GM12878 (cell line): Measurements from ENCODE around the gene RANBP17. TPM values are rescaled to one million over a fixed set of nuclear protein-coding genes. Genes with fewer than 3 reads are reported as not detected.

ENCODE experiments used
- ATAC-seq: fragments of 200-7000 bp; cut with Tn5 transposase; 3 replicates; pipeline ENCODE4 v1.9.1; 2020; ENCODE audit warnings: mild to moderate bottlenecking, moderate library complexity
- BruUV-seq: library from RNA; stranded (reverse); fragments of 400-500 nt; replicated peaks from 2 replicates; lab custom pipeline; 2021; lab: Mats Ljungman, UMichigan
- CTCF ChIA-PET: fragments of 300-600 bp; sonication (Branson Sonifier 250); formaldehyde crosslinking; extraction: SDS; loops from one replicate; lab custom pipeline; 2021; ENCODE audit warnings: inconsistent platforms; lab: Yijun Ruan, JAX
- POLR2A ChIA-PET: fragments of 350-600 bp; formaldehyde crosslinking; extraction: SDS; loops from one replicate; lab custom pipeline; 2021; ENCODE audit warnings: inconsistent platforms; lab: Charles Lee
- RAD21 ChIA-PET: fragments of 300-600 bp; sonication (Branson Sonifier 250); formaldehyde crosslinking; loops from one replicate; lab custom pipeline; 2023; ENCODE audit warnings: antibody characterized with exemption; ENCODE audit not compliant: unreplicated experiment; lab: Charles Lee
- SMC1A ChIA-PET: fragments of 300-600 bp; sonication (Branson Sonifier 250); formaldehyde crosslinking; loops from one replicate; lab custom pipeline; 2023; ENCODE audit not compliant: unreplicated experiment, uncharacterized antibody; lab: Charles Lee
- DNase-seq: peaks from one replicate; pipeline ENCODE4 v3.0.0-alpha.2; 2011; ENCODE audit warnings: low read depth, low spot score
- FAIRE-seq: peaks from 3 replicates; lab custom pipeline; 2011; peaks lifted over from hg19 to GRCh38; lab: Jason Lieb, UNC
- H2AFZ ChIP-seq: 2 replicates; pipeline ENCODE4 v1.6.0; 2011; ENCODE audit warnings: low read depth, low read length, control low read depth; ENCODE audit not compliant: control insufficient read depth
- H3K27ac ChIP-seq: 2 replicates; pipeline ENCODE4 v1.5.1; 2011; ENCODE audit warnings: control low read depth; ENCODE audit not compliant: control insufficient read depth, insufficient read depth
- H3K27me3 ChIP-seq, 2 experiments: replicated peaks in 1 of 2; 2 replicates each; pipeline versions ENCODE4 v1.6.0 to v1.6.1; 2011; ENCODE audit warnings: low read length in 1 of 2; ENCODE audit not compliant: control insufficient read depth in 2 of 2, insufficient read depth in 2 of 2
- H3K36me3 ChIP-seq, 2 experiments: 2 replicates each; pipeline ENCODE4 v1.5.1; 2011; ENCODE audit warnings: low read length in 1 of 2; ENCODE audit not compliant: control insufficient read depth in 2 of 2, insufficient read depth in 2 of 2
- H3K4me1 ChIP-seq: 2 replicates; pipeline ENCODE4 v1.6.1; 2011; ENCODE audit warnings: mild to moderate bottlenecking, low read length, moderate library complexity, mixed read lengths; ENCODE audit not compliant: control insufficient read depth, insufficient read depth
- H3K4me2 ChIP-seq: 2 replicates; pipeline ENCODE4 v1.6.0; 2011; ENCODE audit warnings: control low read depth; ENCODE audit not compliant: control insufficient read depth, insufficient read depth
- H3K4me3 ChIP-seq: fragments of 200-600 bp; sonication (generic); 2 replicates; pipeline ENCODE4 v1.5.1; 2016
- H3K79me2 ChIP-seq: 2 replicates; pipeline ENCODE4 v1.6.0; 2011; ENCODE audit warnings: low read length; ENCODE audit not compliant: control insufficient read depth, insufficient read depth
- H3K9ac ChIP-seq: 2 replicates; pipeline ENCODE4 v1.8.0; 2011; ENCODE audit warnings: low read length, control low read depth, mixed read lengths; ENCODE audit not compliant: control insufficient read depth, insufficient read depth
- H3K9me3 ChIP-seq: replicated peaks from 3 replicates; pipeline ENCODE4 v1.5.1; 2011; ENCODE audit warnings: mild to moderate bottlenecking, low read length; ENCODE audit not compliant: control insufficient read depth, insufficient read depth
- H4K20me1 ChIP-seq: 2 replicates; pipeline ENCODE4 v1.6.0; 2011; ENCODE audit not compliant: control insufficient read depth, insufficient read depth
- CBX3 ChIP-seq: fragments of 200-600 bp; sonication (generic); IDR thresholded peaks from 2 replicates; pipeline ENCODE4 v1.6.1; 2016; ENCODE audit warnings: low read depth, borderline replicate concordance
- CREM ChIP-seq: IDR thresholded peaks from 2 replicates; pipeline ENCODE4 v1.6.1; 2014; ENCODE audit warnings: antibody characterized with exemption, low read depth
- ESRRA ChIP-seq: IDR thresholded peaks from 2 replicates; pipeline ENCODE4 v1.6.1; 2012; ENCODE audit warnings: mild to moderate bottlenecking, low read length, improper control_type of control experiment
- KAT2A ChIP-seq: conservative IDR thresholded peaks from 2 replicates; pipeline ENCODE4 v1.6.1; 2011; ENCODE audit warnings: low read depth, low read length; ENCODE audit not compliant: control insufficient read depth
- MEF2A ChIP-seq: IDR thresholded peaks from 2 replicates; pipeline ENCODE4 v1.6.1; 2011; ENCODE audit warnings: low read depth, mild to moderate bottlenecking, low read length, moderate library complexity; ENCODE audit not compliant: insufficient read depth
- MEF2B ChIP-seq: fragments of 450-650 bp; IDR thresholded peaks from 2 replicates; pipeline ENCODE4 v1.6.1; 2018; ENCODE audit warnings: mild to moderate bottlenecking, moderate library complexity; ENCODE audit not compliant: partially characterized antibody, poor library complexity, severe bottlenecking
- MXI1 ChIP-seq: fragments of 150-350 bp; IDR thresholded peaks from 2 replicates; pipeline ENCODE4 v1.6.1; 2011; ENCODE audit warnings: low read depth, mild to moderate bottlenecking, inconsistent platforms, low read length, improper control_type of control experiment
- POLR2A ChIP-seq: IDR thresholded peaks from 2 replicates; pipeline ENCODE4 v1.6.1; 2011; ENCODE audit warnings: low read depth, mild to moderate bottlenecking, low read length
- SIN3A ChIP-seq: IDR thresholded peaks from 2 replicates; pipeline ENCODE4 v1.6.1; 2012; ENCODE audit warnings: low read depth, low read length, improper control_type of control experiment
- SIX5 ChIP-seq: IDR thresholded peaks from 2 replicates; pipeline ENCODE4 v1.6.1; 2011; ENCODE audit warnings: mild to moderate bottlenecking, low read depth, low read length, moderate library complexity; ENCODE audit not compliant: severe bottlenecking
- SMAD5 ChIP-seq: IDR thresholded peaks from 2 replicates; pipeline ENCODE4 v1.6.1; 2016; ENCODE audit warnings: antibody characterized with exemption, low read depth
- SP1 ChIP-seq: IDR thresholded peaks from one replicate; pipeline ENCODE4 v1.6.1; 2011; ENCODE audit warnings: low read depth, low read length
- TBL1XR1 ChIP-seq: IDR thresholded peaks from 2 replicates; pipeline ENCODE4 v1.6.1; 2012; ENCODE audit warnings: low read depth, low read length, improper control_type of control experiment
- TCF7 ChIP-seq: IDR thresholded peaks from 2 replicates; pipeline ENCODE4 v1.6.1; 2014; ENCODE audit warnings: antibody characterized with exemption, borderline replicate concordance
- WGBS: methylation state at CpG from one replicate; pipeline ENCODE4 v1.1.6; 2016; ENCODE audit warnings: low lambda C conversion rate; ENCODE audit not compliant: insufficient replicate concordance, insufficient coverage; ENCODE audit errors: missing lambda C conversion rate; 5-methylcytosine and 5-hydroxymethylcytosine counted together
- in situ Hi-C: fragments of 300-500 bp; cut with MboI; formaldehyde crosslinking; loops from 9 replicates; pipeline ENCODE4 v1.14.3; 2018; ENCODE audit warnings: mixed read lengths
- intact Hi-C: fragments of 100-400 bp; cut with micrococcal nuclease; formaldehyde crosslinking; loops from one replicate; pipeline ENCODE4 v1.14.2; 2022; ENCODE audit not compliant: unreplicated experiment
- polyA plus RNA-seq, 11 experiments: library from polyadenylated mRNA; depleted of rRNA in 4 of 11; unstranded in 6 of 11; stranded (reverse) in 5 of 11; fragments of >200 nt; fragmentation: Nextera tagmentation in 4 of 11; fragmentation: Illumina TruSeq in 1 of 11; extraction: Ambion mirVana in 4 of 11; extraction: Trizol in 1 of 11; gene quantifications; 1 replicate in 1 of 11; 2 replicates in 10 of 11; pipeline versions ENCODE4 v1.2.1 to v1.2.3, GENCODE V29; 2011 to 2016; ENCODE audit warnings: inconsistent platforms in 2 of 11, missing spikeins in 2 of 11, low read depth in 1 of 11
- total RNA-seq, 4 experiments: library from RNA; depleted of rRNA in 3 of 4; stranded (reverse); fragments of >200 nt in 3 of 4; fragmentation: Illumina TruSeq in 1 of 4; extraction: Trizol in 1 of 4; gene quantifications; 2 replicates each; pipeline versions ENCODE4 v1.2.1 to v1.2.3, GENCODE V29; 2013 to 2021
- TF ChIP-seq, protein P1 (sequence below): fragments of 450-650 bp; formaldehyde crosslinking; IDR thresholded peaks from 2 replicates; pipeline ENCODE4 v1.4.0; 2020; ENCODE audit warnings: mild to moderate bottlenecking, moderate library complexity
- TF ChIP-seq, protein P2 (sequence below): fragments of 450-650 bp; IDR thresholded peaks from 2 replicates; pipeline ENCODE4 v1.6.1; 2014; ENCODE audit warnings: mild to moderate bottlenecking

The RANBP17 gene
- total and polyA plus RNA-seq, 10 of the 15 experiments (the other 5 are each of a cell fraction or from before 2014, with no cell fraction given): 0.10 TPM; not detected in 9

DNA sequence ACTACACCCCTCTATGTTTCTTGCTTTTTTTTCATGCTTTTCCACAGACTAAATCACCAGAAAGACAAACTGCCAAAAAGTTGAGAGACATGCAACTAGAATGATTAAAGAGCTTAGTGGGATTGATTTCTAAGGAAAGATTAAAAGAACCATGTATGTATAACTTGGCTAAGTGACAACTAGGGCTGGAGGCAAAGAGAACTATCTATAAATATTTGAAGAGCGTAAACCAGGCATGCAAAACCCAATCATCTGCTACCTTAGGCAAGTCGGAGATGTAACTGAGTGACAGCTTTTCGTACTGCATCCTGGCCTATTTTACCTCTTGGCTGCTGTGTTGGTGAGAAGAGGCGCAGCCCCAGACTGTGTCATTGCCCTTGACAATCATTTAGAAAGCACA lies 326.2 kb downstream of the RANBP17 start:
- Histone ChIP-seq H3K9me3 (no peaks in the 10 kb centered on the region), H3K27ac (no peak overlapping the region), H3K27me3 (no peaks in the 10 kb centered on the region; a peak in 1 of 4 replicates), H2AFZ (no peak overlapping the region), H3K79me2 (no peaks in the 10 kb centered on the region), H3K36me3 (no peaks in the 10 kb centered on the region), H4K20me1 (no peaks in the 10 kb centered on the region), H3K4me3 (no peak overlapping the region), H3K9ac (no peak overlapping the region), H3K4me1 (no peaks in the 10 kb centered on the region), H3K4me2 (no peak overlapping the region)
- ChIA-PET POLR2A (no interaction called here), RAD21 (no interaction called here), CTCF (no interaction called here), SMC1A (no interaction called here)
- in situ Hi-C loops: no loop called here
- no peak for FAIRE-seq
- WGBS: 14% methylated on average over 4 of the region's 4 CpGs
- intact Hi-C loops: no loop called here
- no TSS peak for BruUV-seq
- ATAC-seq: no peak
- no peak for TF ChIP-seq CREM
- TF ChIP-seq KAT2A: no peak
- no peak for TF ChIP-seq POLR2A
- no peak for TF ChIP-seq CBX3
- no peak for TF ChIP-seq TBL1XR1
- TF ChIP-seq SP1: no peak
- no peak for DNase-seq

DNA sequence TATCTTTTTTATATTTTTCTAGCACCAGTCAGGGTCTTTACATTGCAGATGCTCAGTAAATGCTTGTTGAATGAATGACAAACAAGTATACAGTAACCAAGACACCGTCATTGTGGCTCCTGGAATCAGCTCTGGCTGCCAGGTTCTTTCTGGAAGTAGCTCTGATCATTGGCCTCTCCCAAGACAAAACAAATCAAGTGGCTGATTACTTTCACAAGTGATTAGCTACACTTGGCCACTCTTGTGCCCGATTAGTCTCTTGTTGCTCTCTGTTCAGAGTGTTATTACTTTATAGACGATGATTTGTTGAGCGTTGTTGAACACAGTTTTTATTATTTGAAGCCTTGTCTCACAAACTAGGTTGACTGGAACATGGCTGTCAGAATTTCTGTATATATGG lies 327.6 kb downstream of the RANBP17 start:
- no peaks in the 10 kb centered on the region for H4K20me1 ChIP-seq
- no peaks in the 10 kb centered on the region for H3K4me1 ChIP-seq
- in situ Hi-C loops: no loop called here
- H3K27me3 ChIP-seq: no peaks in the 10 kb centered on the region; a peak in 1 of 4 replicates
- 25% methylated on average over 4 of the region's 4 CpGs for WGBS
- no TSS peak for BruUV-seq
- DNase-seq: no peak
- ChIA-PET POLR2A (no interaction called here), SMC1A (no interaction called here), CTCF (no interaction called here), RAD21 (no interaction called here)
- H3K9ac ChIP-seq: no peak overlapping the region
- H3K4me3 ChIP-seq: no peak overlapping the region
- H2AFZ ChIP-seq: no peak overlapping the region
- intact Hi-C loops: no loop called here
- no peaks in the 10 kb centered on the region for H3K79me2 ChIP-seq
- H3K4me2 ChIP-seq: no peak overlapping the region
- no peak overlapping the region for H3K27ac ChIP-seq
- no peaks in the 10 kb centered on the region for H3K36me3 ChIP-seq
- no peaks in the 10 kb centered on the region for H3K9me3 ChIP-seq
- ATAC-seq: no peak
- FAIRE-seq: no peak
- TF ChIP-seq ESRRA (no peak), SMAD5 (no peak), SIN3A (no peak), MEF2A (no peak), MXI1 (no peak), TCF7 (no peak), KAT2A (no peak), SIX5 (no peak), MEF2B (no peak)
- TF ChIP-seq, protein P1, sequence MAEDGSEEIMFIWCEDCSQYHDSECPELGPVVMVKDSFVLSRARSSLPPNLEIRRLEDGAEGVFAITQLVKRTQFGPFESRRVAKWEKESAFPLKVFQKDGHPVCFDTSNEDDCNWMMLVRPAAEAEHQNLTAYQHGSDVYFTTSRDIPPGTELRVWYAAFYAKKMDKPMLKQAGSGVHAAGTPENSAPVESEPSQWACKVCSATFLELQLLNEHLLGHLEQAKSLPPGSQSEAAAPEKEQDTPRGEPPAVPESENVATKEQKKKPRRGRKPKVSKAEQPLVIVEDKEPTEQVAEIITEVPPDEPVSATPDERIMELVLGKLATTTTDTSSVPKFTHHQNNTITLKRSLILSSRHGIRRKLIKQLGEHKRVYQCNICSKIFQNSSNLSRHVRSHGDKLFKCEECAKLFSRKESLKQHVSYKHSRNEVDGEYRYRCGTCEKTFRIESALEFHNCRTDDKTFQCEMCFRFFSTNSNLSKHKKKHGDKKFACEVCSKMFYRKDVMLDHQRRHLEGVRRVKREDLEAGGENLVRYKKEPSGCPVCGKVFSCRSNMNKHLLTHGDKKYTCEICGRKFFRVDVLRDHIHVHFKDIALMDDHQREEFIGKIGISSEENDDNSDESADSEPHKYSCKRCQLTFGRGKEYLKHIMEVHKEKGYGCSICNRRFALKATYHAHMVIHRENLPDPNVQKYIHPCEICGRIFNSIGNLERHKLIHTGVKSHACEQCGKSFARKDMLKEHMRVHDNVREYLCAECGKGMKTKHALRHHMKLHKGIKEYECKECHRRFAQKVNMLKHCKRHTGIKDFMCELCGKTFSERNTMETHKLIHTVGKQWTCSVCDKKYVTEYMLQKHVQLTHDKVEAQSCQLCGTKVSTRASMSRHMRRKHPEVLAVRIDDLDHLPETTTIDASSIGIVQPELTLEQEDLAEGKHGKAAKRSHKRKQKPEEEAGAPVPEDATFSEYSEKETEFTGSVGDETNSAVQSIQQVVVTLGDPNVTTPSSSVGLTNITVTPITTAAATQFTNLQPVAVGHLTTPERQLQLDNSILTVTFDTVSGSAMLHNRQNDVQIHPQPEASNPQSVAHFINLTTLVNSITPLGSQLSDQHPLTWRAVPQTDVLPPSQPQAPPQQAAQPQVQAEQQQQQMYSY (CRISPR knock-in tag): no peak
- TF ChIP-seq, protein P2, sequence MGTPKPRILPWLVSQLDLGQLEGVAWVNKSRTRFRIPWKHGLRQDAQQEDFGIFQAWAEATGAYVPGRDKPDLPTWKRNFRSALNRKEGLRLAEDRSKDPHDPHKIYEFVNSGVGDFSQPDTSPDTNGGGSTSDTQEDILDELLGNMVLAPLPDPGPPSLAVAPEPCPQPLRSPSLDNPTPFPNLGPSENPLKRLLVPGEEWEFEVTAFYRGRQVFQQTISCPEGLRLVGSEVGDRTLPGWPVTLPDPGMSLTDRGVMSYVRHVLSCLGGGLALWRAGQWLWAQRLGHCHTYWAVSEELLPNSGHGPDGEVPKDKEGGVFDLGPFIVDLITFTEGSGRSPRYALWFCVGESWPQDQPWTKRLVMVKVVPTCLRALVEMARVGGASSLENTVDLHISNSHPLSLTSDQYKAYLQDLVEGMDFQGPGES: no peak
